ENCODE results near the gene GAL3ST3.
"Not testable (repeated sequence)": the region's sequence is repeated elsewhere in the genome, so short reads cannot be mapped to it uniquely, and the experiment has no call there.

The GAL3ST3 gene

GRCh38 chr11:66012371-66012945 lies 36.5 kb downstream of the GAL3ST3 start:
- no peak for DNase-seq

- no peak for DNase-seq
These were observed 37.1 kb downstream of the GAL3ST3 start, which contains the start of gene CST6 for GRCh38 chr11:66011785-66012303. TSS of gene CST6 (plus strand) at chr11:66012008. CDS start at chr11:66012045, 37 bp downstream.

- DNase-seq: no peak
These were observed 37.6 kb downstream of the GAL3ST3 start for GRCh38 chr11:66011239-66011784.

- DNase-seq: not testable (repeated sequence)
These were observed 38.9 kb downstream of the GAL3ST3 start for GRCh38 chr11:66010036-66010435.

- no peak for DNase-seq
These were observed 40.4 kb downstream of the GAL3ST3 start for GRCh38 chr11:66008468-66009101.

GRCh38 chr11:66008095-66008467 lies 40.9 kb downstream of the GAL3ST3 start:
- no peak for DNase-seq

GRCh38 chr11:66007201-66007634 lies 41.7 kb downstream of the GAL3ST3 start:
- DNase-seq: no peak

- no peak for DNase-seq
These were observed 42.1 kb downstream of the GAL3ST3 start for GRCh38 chr11:66006891-66007176.

GRCh38 chr11:66006134-66006890 lies 42.6 kb downstream of the GAL3ST3 start:
- DNase-seq: no peak

- DNase-seq: no peak
These were observed 44.8 kb downstream of the GAL3ST3 start for GRCh38 chr11:66004186-66004585.

- DNase-seq: no peak
These were observed 45.7 kb downstream of the GAL3ST3 start for GRCh38 chr11:66003291-66003690.

- no peak for DNase-seq
These were observed 46.2 kb downstream of the GAL3ST3 start for GRCh38 chr11:66002648-66003225.

- DNase-seq: peak; percentile 93
These were observed 46.9 kb downstream of the GAL3ST3 start, which contains the start of the genes BANF1 and EIF1AD for GRCh38 chr11:66001942-66002647. TSS of gene BANF1 (plus strand) at chr11:66002503. CDS start at chr11:66003251, 748 bp downstream. TSS of gene EIF1AD (minus strand) at chr11:66002157. CDS start at chr11:66000389, 1,768 bp downstream.

- no peak for DNase-seq
These were observed 51.7 kb downstream of the GAL3ST3 start for GRCh38 chr11:65997286-65997685.

GRCh38 chr11:65992056-65992455 lies 56.9 kb downstream of the GAL3ST3 start:
- no peak for DNase-seq
